ENCODE measurements around the gene FUBP3.

Gene FUBP3

GRCh38 chr9:130563797-130564196, 15.6 kb upstream of the FUBP3 start:
- Histone ChIP-seq H3K27me3 (no peaks in the 10 kb centered on the region), H3K4me1 (no peaks in the 10 kb centered on the region), H3K9me3 (no peaks in the 10 kb centered on the region), H3K36me3 (no peaks in the 10 kb centered on the region), H3K4me3 (ENCODE audit: low read depth, low read length) (no peak overlapping the region)
- no peak for DNase-seq
- TF ChIP-seq CTCF (IDR thresholded peaks at IDR 0.05; ENCODE audit: low read depth, low read length): no peak

GRCh38 chr9:130565792-130566191, 13.6 kb upstream of the FUBP3 start:
- Histone ChIP-seq H3K36me3 (no peaks in the 10 kb centered on the region), H3K4me1 (no peaks in the 10 kb centered on the region), H3K4me3 (ENCODE audit: low read depth, low read length) (no peak overlapping the region), H3K27me3 (no peaks in the 10 kb centered on the region), H3K9me3 (no peaks in the 10 kb centered on the region)
- no peak for TF ChIP-seq CTCF (IDR thresholded peaks at IDR 0.05; ENCODE audit: low read depth, low read length)
- no peak for DNase-seq

GRCh38 chr9:130570208-130570607, 9.2 kb upstream of the FUBP3 start:
- no peaks in the 10 kb centered on the region for H3K36me3 ChIP-seq
- H3K9me3 ChIP-seq: no peaks in the 10 kb centered on the region
- no peak overlapping the region for H3K4me3 ChIP-seq (ENCODE audit: low read depth, low read length)
- TF ChIP-seq CTCF (IDR thresholded peaks at IDR 0.05; ENCODE audit: low read depth, low read length): no peak
- H3K4me1 ChIP-seq: no peaks in the 10 kb centered on the region
- DNase-seq: no peak
- H3K27me3 ChIP-seq: no peaks in the 10 kb centered on the region

- Histone ChIP-seq H3K9me3 (no peaks in the 10 kb centered on the region), H3K27me3 (peaks cover 3% of the 10 kb centered on the region; the same call in 1 of the 2 replicates), H3K4me1 (peaks cover 3% of the 10 kb centered on the region; the same call in 1 of the 2 replicates), H3K36me3 (peaks cover 1% of the 10 kb centered on the region), H3K4me3 (ENCODE audit: low read depth, low read length) (no peak overlapping the region)
- no peak for TF ChIP-seq CTCF (IDR thresholded peaks at IDR 0.05; ENCODE audit: low read depth, low read length)
- DNase-seq: no peak
These were observed 3.9 kb upstream of the FUBP3 start for GRCh38 chr9:130575514-130575913.

GRCh38 chr9:130576176-130576575, 3.2 kb upstream of the FUBP3 start:
- no peak for TF ChIP-seq CTCF (IDR thresholded peaks at IDR 0.05; ENCODE audit: low read depth, low read length)
- DNase-seq: no peak
- H3K4me3 ChIP-seq (ENCODE audit: low read depth, low read length): no peak overlapping the region
- peaks cover 8% of the 10 kb centered on the region for H3K36me3 ChIP-seq
- no peaks in the 10 kb centered on the region for H3K9me3 ChIP-seq
- peaks cover 3% of the 10 kb centered on the region; the same call in 1 of the 2 replicates for H3K4me1 ChIP-seq
- peaks cover 3% of the 10 kb centered on the region; the same call in 1 of the 2 replicates for H3K27me3 ChIP-seq

GRCh38 chr9:130579738-130580463, 524 bp downstream of the FUBP3 start:
- H3K4me3 ChIP-seq (ENCODE audit: low read depth, low read length): peak overlapping the region; percentile 96
- peaks cover 19% of the 10 kb centered on the region for H3K36me3 ChIP-seq
- H3K4me1 ChIP-seq: peaks cover 3% of the 10 kb centered on the region; the same call in 1 of the 2 replicates
- H3K27me3 ChIP-seq: peaks cover 3% of the 10 kb centered on the region; the same call in 1 of the 2 replicates
- no peaks in the 10 kb centered on the region for H3K9me3 ChIP-seq
- DNase-seq: no peak
- no peak for TF ChIP-seq CTCF (IDR thresholded peaks at IDR 0.05; ENCODE audit: low read depth, low read length)

Measured in BE2C (cell line).